ENCODE measurements around the gene UBE2O. TPM values are rescaled to one million over a fixed set of nuclear protein-coding genes. Genes with fewer than 3 reads are reported as not detected.

Gene UBE2O
- total RNA-seq, 4 donors from 2014 or later, result 20.5 to 75.1 (median 31.6) TPM

DNA sequence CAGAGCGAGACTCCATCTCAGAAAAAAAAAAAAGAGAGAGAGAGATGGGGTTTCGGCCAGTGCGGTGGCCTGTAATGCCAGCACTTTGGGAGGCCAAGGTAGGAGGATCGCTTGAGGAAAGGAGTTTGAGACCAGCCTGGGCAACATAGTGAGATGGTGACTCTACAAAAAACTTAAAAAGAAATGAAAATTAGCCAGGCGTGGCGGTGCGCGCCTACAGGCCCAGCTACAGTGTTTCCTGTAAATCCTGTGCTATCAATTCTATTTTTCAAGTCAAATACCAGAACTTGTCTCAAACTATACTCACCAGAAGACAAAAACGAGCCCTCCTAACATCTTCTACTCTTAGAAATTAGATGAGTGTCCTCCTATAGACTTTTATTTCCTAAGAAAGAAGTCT lies 19.3 kb downstream of the UBE2O start:
- Histone ChIP-seq H3K27me3 (no peaks in the 10 kb centered on the region), H3K4me1 (no peaks in the 10 kb centered on the region), H3K9me3 (no peaks in the 10 kb centered on the region), H3K4me3 (no peak overlapping the region), H3K27ac (no peak overlapping the region), H3K36me3 (peaks cover 0 to 5% (median 0%) of the 10 kb centered on the region in 3 donors)
- DNase-seq, result no peak
- no peak for TF ChIP-seq POLR2A (IDR thresholded peaks at IDR 0.05)
- TF ChIP-seq, protein P1, sequence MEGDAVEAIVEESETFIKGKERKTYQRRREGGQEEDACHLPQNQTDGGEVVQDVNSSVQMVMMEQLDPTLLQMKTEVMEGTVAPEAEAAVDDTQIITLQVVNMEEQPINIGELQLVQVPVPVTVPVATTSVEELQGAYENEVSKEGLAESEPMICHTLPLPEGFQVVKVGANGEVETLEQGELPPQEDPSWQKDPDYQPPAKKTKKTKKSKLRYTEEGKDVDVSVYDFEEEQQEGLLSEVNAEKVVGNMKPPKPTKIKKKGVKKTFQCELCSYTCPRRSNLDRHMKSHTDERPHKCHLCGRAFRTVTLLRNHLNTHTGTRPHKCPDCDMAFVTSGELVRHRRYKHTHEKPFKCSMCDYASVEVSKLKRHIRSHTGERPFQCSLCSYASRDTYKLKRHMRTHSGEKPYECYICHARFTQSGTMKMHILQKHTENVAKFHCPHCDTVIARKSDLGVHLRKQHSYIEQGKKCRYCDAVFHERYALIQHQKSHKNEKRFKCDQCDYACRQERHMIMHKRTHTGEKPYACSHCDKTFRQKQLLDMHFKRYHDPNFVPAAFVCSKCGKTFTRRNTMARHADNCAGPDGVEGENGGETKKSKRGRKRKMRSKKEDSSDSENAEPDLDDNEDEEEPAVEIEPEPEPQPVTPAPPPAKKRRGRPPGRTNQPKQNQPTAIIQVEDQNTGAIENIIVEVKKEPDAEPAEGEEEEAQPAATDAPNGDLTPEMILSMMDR (IDR thresholded peaks at IDR 0.05), result no peak

DNA sequence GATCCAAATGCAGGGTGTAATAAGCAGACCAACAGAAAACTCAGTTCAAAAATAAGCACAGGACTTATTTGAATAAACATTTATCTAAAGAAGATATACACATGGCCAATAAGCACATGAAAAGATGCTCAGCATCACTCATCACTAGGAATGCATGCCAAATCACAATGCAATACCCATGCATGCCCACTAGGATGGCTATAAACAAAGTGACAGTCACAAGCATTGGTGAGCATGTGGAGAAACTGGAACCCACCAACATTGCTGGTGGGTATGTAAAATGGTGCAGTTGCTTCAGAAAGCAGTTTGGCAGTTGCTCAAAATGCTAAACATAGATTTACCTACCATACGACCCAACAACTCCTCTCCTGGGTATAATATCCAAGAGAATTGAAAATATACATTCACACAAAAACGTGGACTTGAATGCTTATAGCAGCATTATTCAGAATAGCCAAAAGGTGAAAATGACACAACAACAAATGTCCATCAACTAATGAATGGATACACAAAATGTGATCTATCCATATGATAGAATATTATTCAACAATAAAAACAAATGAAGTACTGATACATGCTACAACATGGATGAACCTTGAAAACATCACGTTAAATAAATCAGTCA lies 20.1 kb downstream of the UBE2O start:
- Histone ChIP-seq H3K27me3 (no peaks in the 10 kb centered on the region), H3K9me3 (no peaks in the 10 kb centered on the region), H3K4me3 (no peak overlapping the region), H3K36me3 (peaks cover 0 to 5% (median 0%) of the 10 kb centered on the region in 3 donors), H3K4me1 (peaks cover 0 to 3% (median under 1%) of the 10 kb centered on the region in 4 donors), H3K27ac (no peak overlapping the region)
- no peak for DNase-seq
- TF ChIP-seq, protein P1 (IDR thresholded peaks at IDR 0.05), result peak in 5 of 6 experiments; percentile 9 to 34 (median 28)
- TF ChIP-seq POLR2A (IDR thresholded peaks at IDR 0.05), result no peak

DNA sequence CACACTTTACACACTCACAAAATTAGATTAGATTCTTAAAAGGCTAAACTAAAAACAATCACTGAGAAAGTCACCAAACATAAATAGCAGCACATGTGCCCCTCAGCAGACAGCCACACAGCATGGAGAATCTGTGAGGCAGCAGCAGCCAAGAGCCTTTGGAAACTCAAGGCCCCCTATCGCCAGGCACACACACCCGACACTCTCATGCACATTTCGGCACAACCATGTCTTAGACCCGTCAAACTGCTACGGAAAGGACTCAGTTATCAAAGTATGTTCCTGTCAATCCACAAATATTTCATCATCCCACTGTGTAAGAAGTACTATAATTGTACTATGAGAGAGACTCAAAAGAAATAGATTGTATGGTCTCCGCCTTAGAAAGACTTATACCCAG lies 20.9 kb downstream of the UBE2O start:
- DNase-seq, result no peak
- Histone ChIP-seq H3K9me3 (no peaks in the 10 kb centered on the region), H3K4me3 (no peak overlapping the region), H3K27me3 (no peaks in the 10 kb centered on the region), H3K4me1 (peaks cover 0 to 9% (median 2%) of the 10 kb centered on the region in 4 donors), H3K36me3 (peaks cover 0 to 5% (median 0%) of the 10 kb centered on the region in 3 donors), H3K27ac (no peak overlapping the region)
- TF ChIP-seq POLR2A (IDR thresholded peaks at IDR 0.05), result no peak
- TF ChIP-seq, protein P1 (IDR thresholded peaks at IDR 0.05), result no peak

DNA sequence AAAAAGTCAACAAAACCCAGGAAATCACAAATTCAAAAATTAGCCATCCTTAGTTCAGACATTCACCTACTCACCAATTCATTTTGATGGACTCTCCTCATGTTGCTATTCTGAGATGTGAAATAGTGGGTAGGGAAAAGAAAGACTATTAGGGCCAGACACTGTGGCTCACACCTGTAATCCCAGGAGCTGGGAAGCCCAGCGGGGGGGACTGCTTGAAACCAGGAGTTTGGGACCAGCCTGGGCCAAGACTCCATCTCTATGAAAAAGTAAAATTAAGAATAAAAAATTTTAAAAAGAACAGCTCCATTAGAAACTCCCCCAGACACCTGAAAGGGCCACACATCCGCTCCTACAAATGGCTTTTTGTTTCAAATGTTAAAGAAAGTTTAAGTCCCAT lies 21.4 kb downstream of the UBE2O start:
- Histone ChIP-seq H3K36me3 (peaks cover 0 to 5% (median 0%) of the 10 kb centered on the region in 3 donors), H3K27ac (no peak overlapping the region), H3K9me3 (no peaks in the 10 kb centered on the region), H3K4me1 (peaks cover 0 to 10% (median 2%) of the 10 kb centered on the region in 4 donors), H3K4me3 (no peak overlapping the region), H3K27me3 (no peaks in the 10 kb centered on the region)
- no peak for DNase-seq
- TF ChIP-seq, protein P1 (IDR thresholded peaks at IDR 0.05), result no peak
- TF ChIP-seq POLR2A (IDR thresholded peaks at IDR 0.05), result no peak

DNA sequence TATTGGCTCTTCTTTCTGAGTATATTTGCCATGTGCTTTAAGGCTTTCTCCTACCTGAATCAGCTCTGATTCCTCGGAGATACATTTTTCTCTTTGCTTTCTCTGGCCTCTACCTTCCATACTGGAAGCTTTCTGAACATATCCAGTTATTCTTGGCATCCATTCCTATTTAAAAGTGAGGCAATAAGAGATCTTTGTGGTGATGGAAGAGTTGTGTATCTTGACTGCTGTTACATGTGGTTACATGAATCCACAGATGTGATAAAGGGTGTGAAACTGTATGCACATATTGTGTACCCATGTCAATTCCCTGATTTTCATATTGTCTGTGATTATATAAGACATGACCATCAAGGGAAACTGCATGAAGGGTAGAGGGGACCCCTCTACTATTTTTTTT lies 24.4 kb downstream of the UBE2O start:
- no peaks in the 10 kb centered on the region for H3K36me3 ChIP-seq
- no peak for DNase-seq
- H3K27me3 ChIP-seq, result no peaks in the 10 kb centered on the region
- TF ChIP-seq, protein P1 (IDR thresholded peaks at IDR 0.05), result no peak
- no peak for TF ChIP-seq POLR2A (IDR thresholded peaks at IDR 0.05)
- H3K4me1 ChIP-seq, result peaks cover 0 to 10% (median 2%) of the 10 kb centered on the region in 4 donors
- H3K9me3 ChIP-seq, result no peaks in the 10 kb centered on the region
- no peak overlapping the region for H3K4me3 ChIP-seq
- H3K27ac ChIP-seq, result peak overlapping the region in 1 of 4 donors; percentile 44

Data from Peyer's patch (tissue), 4 donors.